Measurements from ENCODE around the gene ZNF74. TPM values are rescaled to one million over a fixed set of nuclear protein-coding genes. Genes with fewer than 3 reads are reported as not detected.
"Not testable (repeated sequence)": the region's sequence is repeated elsewhere in the genome, so short reads cannot be mapped to it uniquely, and the experiment has no call there.

Gene ZNF74
- total RNA-seq, 1 donor from 2014 or later: 15.2 TPM

GRCh38 chr22:20407829-20408228, 13.9 kb downstream of the ZNF74 start:
- H3K9me3 Mint-ChIP-seq: no peaks in the 10 kb centered on the region
- peaks cover 8% of the 10 kb centered on the region for H3K36me3 Mint-ChIP-seq (ENCODE audit: low read depth)
- no peak overlapping the region for H3K27ac Mint-ChIP-seq
- H3K4me1 Mint-ChIP-seq (ENCODE audit: low read depth): peaks cover 12% of the 10 kb centered on the region
- DNase-seq (ENCODE audit: low spot score): no peak
- H3K27me3 Mint-ChIP-seq (ENCODE audit: insufficient read depth): no peaks in the 10 kb centered on the region
- intact Hi-C loops (cut with micrococcal nuclease): no loop called here
- no peak overlapping the region for H3K4me3 Mint-ChIP-seq

GRCh38 chr22:20408891-20409290, 14.9 kb downstream of the ZNF74 start:
- H3K9me3 Mint-ChIP-seq: no peaks in the 10 kb centered on the region
- no peak overlapping the region for H3K4me3 Mint-ChIP-seq
- DNase-seq (ENCODE audit: low spot score): no peak
- intact Hi-C loops (cut with micrococcal nuclease): no loop called here
- peaks cover under 1% of the 10 kb centered on the region for H3K27me3 Mint-ChIP-seq (ENCODE audit: insufficient read depth)
- H3K27ac Mint-ChIP-seq: no peak overlapping the region
- peaks cover 2% of the 10 kb centered on the region for H3K4me1 Mint-ChIP-seq (ENCODE audit: low read depth)
- peaks cover 5% of the 10 kb centered on the region for H3K36me3 Mint-ChIP-seq (ENCODE audit: low read depth)

GRCh38 chr22:20409385-20409784, 15.4 kb downstream of the ZNF74 start:
- DNase-seq (ENCODE audit: low spot score); H3K27ac Mint-ChIP-seq; H3K36me3 Mint-ChIP-seq (ENCODE audit: low read depth); H3K9me3 Mint-ChIP-seq; H3K4me1 Mint-ChIP-seq (ENCODE audit: low read depth); intact Hi-C loops (cut with micrococcal nuclease); H3K4me3 Mint-ChIP-seq; H3K27me3 Mint-ChIP-seq (ENCODE audit: insufficient read depth): not testable (repeated sequence)

DNA sequence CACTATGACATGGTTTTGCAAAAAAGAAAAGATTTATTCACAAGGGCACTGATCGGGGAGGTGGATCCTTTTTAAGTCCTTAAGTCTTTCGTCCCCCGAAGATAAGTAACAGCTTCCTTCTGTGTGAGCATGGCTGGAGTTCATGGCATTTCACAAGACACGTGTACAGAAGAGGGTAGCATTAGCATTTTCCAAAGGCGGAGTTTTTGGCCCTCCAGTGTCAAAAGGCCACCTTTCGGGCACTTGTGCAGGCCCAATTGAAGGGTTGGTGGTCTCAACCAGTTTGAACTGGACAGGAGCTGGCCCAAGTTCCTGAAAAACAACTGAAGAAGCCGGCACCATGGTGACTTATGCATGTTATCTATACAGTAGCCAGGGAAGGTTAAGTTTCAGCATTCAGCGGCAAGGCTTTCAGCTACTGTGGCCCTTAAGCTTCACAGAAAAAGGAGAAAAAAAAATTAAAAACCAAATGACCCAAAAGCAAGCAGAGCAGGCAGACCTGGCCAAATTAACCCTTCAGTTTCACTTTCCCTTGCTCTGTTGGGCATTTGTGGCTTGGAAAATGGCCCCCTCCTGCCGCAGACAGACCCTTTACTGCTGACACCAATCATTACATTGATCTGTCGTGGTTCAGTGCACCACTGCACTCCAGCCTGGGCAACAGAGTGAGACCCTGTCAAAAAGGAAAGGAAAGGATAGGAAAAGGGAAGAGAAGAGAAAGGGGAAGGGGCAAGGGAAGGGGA, 18.7 kb downstream of the ZNF74 start:
- Mint-ChIP-seq H3K36me3 (ENCODE audit: low read depth) (no peaks in the 10 kb centered on the region), H3K27me3 (ENCODE audit: insufficient read depth) (peaks cover 9% of the 10 kb centered on the region), H3K4me1 (ENCODE audit: low read depth) (no peaks in the 10 kb centered on the region), H3K27ac (no peak overlapping the region), H3K9me3 (no peaks in the 10 kb centered on the region), H3K4me3 (no peak overlapping the region)
- DNase-seq (ENCODE audit: low spot score): no peak
- intact Hi-C loops (cut with micrococcal nuclease): no loop called here

DNA sequence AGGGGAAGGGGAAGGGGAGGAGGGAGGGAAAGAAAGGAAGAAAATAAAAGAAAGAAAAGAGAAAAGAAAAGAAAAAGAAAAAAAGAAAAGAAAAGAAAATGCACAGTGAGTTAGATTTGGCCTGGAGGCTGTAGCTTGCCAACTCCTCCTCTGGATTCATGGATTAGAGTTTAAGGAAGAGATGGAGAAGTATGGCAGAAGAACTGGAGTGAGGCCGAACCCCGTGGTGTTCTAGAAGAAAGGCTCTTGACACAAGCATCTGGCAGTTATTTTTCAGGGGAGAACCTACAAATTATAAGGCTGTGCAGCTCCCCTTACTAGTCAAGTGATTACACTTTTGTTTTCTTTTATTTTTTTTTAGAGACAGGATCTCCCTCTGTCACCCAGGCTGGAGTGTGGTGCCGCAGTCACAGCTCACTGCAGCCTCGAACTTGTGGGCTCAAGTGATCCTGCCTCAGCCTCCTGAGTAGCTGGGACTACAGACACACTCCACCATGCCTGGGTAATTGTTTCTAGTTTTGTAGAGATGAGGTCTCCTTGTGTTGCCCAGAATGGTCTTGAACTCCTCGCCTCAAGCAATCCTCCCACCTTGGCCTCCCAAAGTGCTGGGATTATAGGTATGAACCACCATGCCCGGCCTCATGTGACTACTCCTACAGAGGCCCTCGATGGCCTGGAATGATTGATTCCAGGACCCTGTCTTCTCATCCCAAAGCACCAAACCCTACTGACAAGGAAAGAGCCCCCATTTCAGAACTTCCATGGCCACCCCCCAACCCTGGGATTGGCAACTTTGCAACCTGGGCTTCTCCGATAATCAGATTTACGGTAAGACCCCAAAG, 19.5 kb downstream of the ZNF74 start:
- DNase-seq (ENCODE audit: low spot score): no peak
- Mint-ChIP-seq H3K36me3 (ENCODE audit: low read depth) (no peaks in the 10 kb centered on the region), H3K27ac (no peak overlapping the region), H3K4me1 (ENCODE audit: low read depth) (no peaks in the 10 kb centered on the region), H3K4me3 (no peak overlapping the region), H3K27me3 (ENCODE audit: insufficient read depth) (peaks cover 9% of the 10 kb centered on the region), H3K9me3 (no peaks in the 10 kb centered on the region)
- intact Hi-C loops (cut with micrococcal nuclease): no loop called here

DNA sequence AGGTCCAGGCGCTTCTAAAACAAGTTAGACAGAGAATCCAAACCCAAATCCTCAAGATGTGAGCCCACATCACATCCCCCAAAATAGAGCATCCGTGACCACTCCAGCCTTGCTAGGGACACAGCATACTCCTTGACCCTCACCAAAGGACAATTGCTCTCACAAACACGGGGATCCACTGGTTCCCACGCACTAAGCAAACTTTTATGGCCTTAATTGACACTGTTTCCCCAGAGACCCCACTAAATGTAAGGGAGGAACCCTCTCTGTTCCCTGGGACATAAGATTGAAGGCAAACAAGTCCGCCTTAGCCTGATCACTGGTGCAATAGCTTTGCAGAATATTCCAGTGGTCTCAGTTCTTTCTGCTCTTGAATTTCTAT, 20.1 kb downstream of the ZNF74 start:
- intact Hi-C loops (cut with micrococcal nuclease): no loop called here
- Mint-ChIP-seq H3K36me3 (ENCODE audit: low read depth) (no peaks in the 10 kb centered on the region), H3K9me3 (no peaks in the 10 kb centered on the region), H3K27me3 (ENCODE audit: insufficient read depth) (peaks cover 9% of the 10 kb centered on the region), H3K4me3 (no peak overlapping the region), H3K27ac (no peak overlapping the region), H3K4me1 (ENCODE audit: low read depth) (no peaks in the 10 kb centered on the region)
- DNase-seq (ENCODE audit: low spot score): no peak

DNA sequence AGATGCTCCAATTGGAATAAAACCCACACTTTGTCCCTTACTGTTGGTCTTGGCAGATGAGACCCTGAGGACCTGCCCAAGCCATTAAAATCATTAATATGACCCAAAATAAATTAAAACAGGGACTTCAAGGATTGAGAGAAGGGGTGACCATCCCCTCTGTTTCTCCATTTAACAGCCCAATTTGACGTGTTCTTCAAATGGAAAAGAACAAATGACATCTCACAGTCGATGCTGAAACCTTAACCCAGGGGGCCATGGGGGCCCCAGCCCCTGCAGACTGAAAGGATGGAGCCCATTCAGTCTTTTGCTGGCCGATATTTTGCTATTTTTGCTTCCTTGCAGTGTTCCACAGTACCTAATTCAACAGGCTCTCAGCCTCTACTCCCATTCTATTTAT, 20.5 kb downstream of the ZNF74 start:
- DNase-seq (ENCODE audit: low spot score): no peak
- intact Hi-C loops (cut with micrococcal nuclease): no loop called here
- Mint-ChIP-seq H3K4me3 (no peak overlapping the region), H3K9me3 (no peaks in the 10 kb centered on the region), H3K27ac (no peak overlapping the region), H3K27me3 (ENCODE audit: insufficient read depth) (peaks cover 10% of the 10 kb centered on the region), H3K36me3 (ENCODE audit: low read depth) (no peaks in the 10 kb centered on the region), H3K4me1 (ENCODE audit: low read depth) (no peaks in the 10 kb centered on the region)

GRCh38 chr22:20415241-20415640, 21.3 kb downstream of the ZNF74 start:
- peaks cover 12% of the 10 kb centered on the region for H3K27me3 Mint-ChIP-seq (ENCODE audit: insufficient read depth)
- H3K27ac Mint-ChIP-seq; H3K4me3 Mint-ChIP-seq; H3K9me3 Mint-ChIP-seq; DNase-seq (ENCODE audit: low spot score); H3K4me1 Mint-ChIP-seq (ENCODE audit: low read depth); H3K36me3 Mint-ChIP-seq (ENCODE audit: low read depth); intact Hi-C loops (cut with micrococcal nuclease): not testable (repeated sequence)

GRCh38 chr22:20415699-20416098, 21.7 kb downstream of the ZNF74 start:
- H3K36me3 Mint-ChIP-seq (ENCODE audit: low read depth); intact Hi-C loops (cut with micrococcal nuclease); DNase-seq (ENCODE audit: low spot score); H3K9me3 Mint-ChIP-seq; H3K27ac Mint-ChIP-seq; H3K4me3 Mint-ChIP-seq; H3K4me1 Mint-ChIP-seq (ENCODE audit: low read depth): not testable (repeated sequence)
- peaks cover 12% of the 10 kb centered on the region for H3K27me3 Mint-ChIP-seq (ENCODE audit: insufficient read depth)

DNA sequence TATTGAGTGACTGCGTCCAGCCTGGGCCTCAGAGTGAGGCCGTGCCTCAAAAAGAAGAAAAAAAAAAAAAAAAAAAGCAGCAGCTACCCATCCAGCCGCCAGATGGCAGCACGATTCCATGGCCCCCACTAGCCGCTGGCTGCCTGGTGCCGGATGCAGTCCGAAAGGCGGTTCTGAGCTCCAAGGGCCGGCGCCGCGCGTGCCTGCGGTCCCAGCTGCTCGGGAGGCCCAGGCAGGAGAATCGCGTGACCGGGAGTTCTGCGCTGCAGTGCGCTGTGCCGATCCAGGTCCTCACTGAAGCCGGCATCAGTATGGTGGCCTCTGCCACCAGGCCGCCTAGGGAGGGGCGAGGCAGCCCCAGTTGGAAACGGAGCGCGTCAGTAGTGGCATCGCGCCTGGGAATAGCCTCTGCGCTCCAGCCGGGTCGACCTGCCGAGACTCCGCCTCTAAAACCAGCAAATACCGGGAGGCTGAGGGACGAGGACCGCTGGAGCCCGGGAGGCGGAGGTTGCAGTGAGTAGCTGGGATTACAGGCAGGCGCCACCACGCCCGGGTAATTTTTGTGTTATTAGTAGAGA, 24.3 kb downstream of the ZNF74 start:
- Mint-ChIP-seq H3K4me3 (no peak overlapping the region), H3K9me3 (no peaks in the 10 kb centered on the region), H3K36me3 (ENCODE audit: low read depth) (no peaks in the 10 kb centered on the region), H3K27me3 (ENCODE audit: insufficient read depth) (peaks cover 12% of the 10 kb centered on the region), H3K4me1 (ENCODE audit: low read depth) (no peaks in the 10 kb centered on the region), H3K27ac (no peak overlapping the region)
- DNase-seq (ENCODE audit: low spot score): peak; percentile 58
- intact Hi-C loops (cut with micrococcal nuclease): loop anchor here (1.0 to 2.0 kb wide), 6 partner anchors 38 to 323 kb away; no protein-coding TSS in a partner anchor

- Mint-ChIP-seq H3K27me3 (ENCODE audit: insufficient read depth) (peaks cover 12% of the 10 kb centered on the region), H3K4me1 (ENCODE audit: low read depth) (no peaks in the 10 kb centered on the region), H3K9me3 (no peaks in the 10 kb centered on the region), H3K4me3 (no peak overlapping the region), H3K27ac (no peak overlapping the region), H3K36me3 (ENCODE audit: low read depth) (no peaks in the 10 kb centered on the region)
- intact Hi-C loops (cut with micrococcal nuclease): loop anchor here (2.0 kb wide), 5 partner anchors 77 to 321 kb away; no protein-coding TSS in a partner anchor
- DNase-seq (ENCODE audit: low spot score): no peak
Measured at GRCh38 chr22:20419664-20419951, 25.7 kb downstream of the ZNF74 start.

DNA sequence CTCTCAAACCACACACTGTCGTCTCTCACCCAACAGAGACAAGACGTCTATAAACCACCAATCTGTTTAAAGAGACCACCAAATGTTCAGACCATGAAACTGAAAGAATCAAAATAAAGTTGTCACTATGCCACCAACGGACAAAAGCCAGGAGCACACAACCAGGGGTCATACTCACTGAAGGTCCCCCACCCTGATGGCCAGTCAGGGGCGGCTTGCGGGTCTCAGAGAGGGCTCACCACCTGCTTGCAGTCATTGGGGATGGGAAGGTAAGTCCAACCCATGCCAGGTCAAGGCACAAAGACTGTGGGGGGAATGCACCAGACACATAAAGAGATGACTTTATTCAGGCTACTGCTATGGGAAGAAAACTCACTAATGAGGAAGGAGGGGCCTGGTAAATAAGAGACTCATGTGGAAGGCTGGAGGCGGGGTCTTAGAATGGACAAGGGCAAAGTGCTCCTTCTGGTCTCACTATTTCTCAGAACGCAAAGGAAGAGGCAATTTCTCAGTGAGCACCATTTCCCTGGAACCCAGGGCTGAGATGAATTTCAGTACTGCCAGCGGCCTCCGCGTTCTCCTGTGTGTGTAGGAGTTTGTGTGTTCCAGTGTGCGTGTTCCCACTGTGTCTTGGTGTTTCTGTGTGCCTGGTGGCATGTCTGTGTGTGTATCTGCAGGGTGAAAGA, 26.3 kb downstream of the ZNF74 start:
- H3K27ac Mint-ChIP-seq: no peak overlapping the region

DNA sequence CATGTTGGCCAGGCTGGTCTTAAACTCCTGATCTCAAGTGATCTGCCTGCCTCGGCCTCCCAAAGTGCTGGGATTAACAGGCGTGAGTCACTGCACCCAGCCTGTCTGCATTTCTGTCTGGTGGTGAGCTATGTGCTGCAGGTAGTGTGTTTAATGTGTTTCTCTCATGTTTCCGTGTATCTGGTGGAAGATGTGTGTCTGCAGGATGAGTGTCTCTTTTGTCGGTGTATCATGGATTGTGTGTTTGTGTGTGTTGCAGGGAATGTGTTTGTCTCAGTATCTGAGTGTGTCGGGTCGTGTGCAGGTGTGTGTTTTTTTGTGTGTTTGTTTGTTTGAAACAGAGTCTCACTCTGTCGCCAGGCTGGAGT, 27.5 kb downstream of the ZNF74 start:
- Mint-ChIP-seq H3K4me3 (no peak overlapping the region), H3K4me1 (ENCODE audit: low read depth) (no peaks in the 10 kb centered on the region)
- intact Hi-C loops (cut with micrococcal nuclease): no loop called here

More for the DNA sequence above, 26.3 kb downstream of the ZNF74 start:
- no peaks in the 10 kb centered on the region for H3K36me3 Mint-ChIP-seq (ENCODE audit: low read depth)
- no peaks in the 10 kb centered on the region for H3K4me1 Mint-ChIP-seq (ENCODE audit: low read depth)
- peaks cover 10% of the 10 kb centered on the region for H3K27me3 Mint-ChIP-seq (ENCODE audit: insufficient read depth)
- intact Hi-C loops (cut with micrococcal nuclease): no loop called here
- H3K4me3 Mint-ChIP-seq: no peak overlapping the region
- H3K9me3 Mint-ChIP-seq: no peaks in the 10 kb centered on the region
- no peak for DNase-seq (ENCODE audit: low spot score)

More for the DNA sequence above, 27.5 kb downstream of the ZNF74 start:
- Mint-ChIP-seq H3K27me3 (ENCODE audit: insufficient read depth) (peaks cover 11% of the 10 kb centered on the region), H3K36me3 (ENCODE audit: low read depth) (no peaks in the 10 kb centered on the region), H3K9me3 (no peaks in the 10 kb centered on the region), H3K27ac (no peak overlapping the region)
- DNase-seq (ENCODE audit: low spot score): no peak
